Measurements from ENCODE around the gene SCARF2.

DNA sequence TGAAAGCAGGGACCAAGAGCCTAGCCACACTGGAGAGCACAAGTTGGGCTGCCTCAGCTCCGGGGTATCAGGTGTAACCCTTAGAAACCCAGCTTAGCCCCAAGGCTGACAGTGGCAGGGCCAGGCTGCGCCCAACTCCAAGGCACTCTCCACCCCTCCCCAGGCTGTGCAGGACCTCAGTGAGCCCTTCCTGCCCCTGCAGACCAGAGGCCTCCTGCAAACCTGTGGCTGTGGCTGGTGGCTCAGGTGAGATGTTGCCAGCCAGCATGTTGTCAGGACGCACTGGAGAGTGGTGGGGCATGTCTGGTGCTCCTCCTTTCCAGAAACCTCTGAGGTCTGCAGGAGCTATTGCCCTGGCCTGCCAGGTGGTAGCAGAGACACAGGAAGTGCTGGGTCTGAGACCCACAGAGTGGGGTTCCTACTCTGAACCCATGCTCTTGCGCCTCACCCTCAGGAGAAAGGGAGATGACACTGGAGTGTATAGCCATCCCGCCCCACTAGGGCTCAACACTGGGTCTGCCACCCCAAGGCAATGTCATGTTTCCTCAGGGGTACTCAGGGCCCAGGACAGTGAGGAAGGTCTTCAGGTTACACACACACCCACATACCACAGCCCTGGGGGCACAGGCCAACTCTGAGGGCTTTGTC lies 2.4 kb upstream of the SCARF2 start:
- TF ChIP-seq, protein P1, sequence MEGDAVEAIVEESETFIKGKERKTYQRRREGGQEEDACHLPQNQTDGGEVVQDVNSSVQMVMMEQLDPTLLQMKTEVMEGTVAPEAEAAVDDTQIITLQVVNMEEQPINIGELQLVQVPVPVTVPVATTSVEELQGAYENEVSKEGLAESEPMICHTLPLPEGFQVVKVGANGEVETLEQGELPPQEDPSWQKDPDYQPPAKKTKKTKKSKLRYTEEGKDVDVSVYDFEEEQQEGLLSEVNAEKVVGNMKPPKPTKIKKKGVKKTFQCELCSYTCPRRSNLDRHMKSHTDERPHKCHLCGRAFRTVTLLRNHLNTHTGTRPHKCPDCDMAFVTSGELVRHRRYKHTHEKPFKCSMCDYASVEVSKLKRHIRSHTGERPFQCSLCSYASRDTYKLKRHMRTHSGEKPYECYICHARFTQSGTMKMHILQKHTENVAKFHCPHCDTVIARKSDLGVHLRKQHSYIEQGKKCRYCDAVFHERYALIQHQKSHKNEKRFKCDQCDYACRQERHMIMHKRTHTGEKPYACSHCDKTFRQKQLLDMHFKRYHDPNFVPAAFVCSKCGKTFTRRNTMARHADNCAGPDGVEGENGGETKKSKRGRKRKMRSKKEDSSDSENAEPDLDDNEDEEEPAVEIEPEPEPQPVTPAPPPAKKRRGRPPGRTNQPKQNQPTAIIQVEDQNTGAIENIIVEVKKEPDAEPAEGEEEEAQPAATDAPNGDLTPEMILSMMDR (IDR thresholded peaks at IDR 0.05) = no peak
- TF ChIP-seq POLR2A (IDR thresholded peaks at IDR 0.05) (no peak), EP300 (IDR thresholded peaks at IDR 0.05) (no peak)

Data from stomach (tissue), 4 donors.